HG02870 (cell line): ENCODE data around the gene CYB5D1.

Experiments
- ATAC-seq: cut with Tn5 transposase; IDR thresholded peaks from one replicate; pipeline ENCODE4 v1.9.1; 2021; ENCODE audit warnings: mild to moderate bottlenecking, moderate library complexity; ENCODE audit not compliant: unreplicated experiment

The CYB5D1 gene

GRCh38 chr17:7833795-7834541 lies 23.8 kb upstream of the CYB5D1 start, which contains the start of gene KDM6B:
Gene KDM6B, plus strand, starts transcription at chr17:7834217. Its CDS starts 11,338 bp downstream, at chr17:7845555.
- ATAC-seq, result peak; percentile 57

- ATAC-seq, result no peak
These were observed 23.3 kb upstream of the CYB5D1 start for GRCh38 chr17:7834542-7834956.

GRCh38 chr17:7834957-7835813 lies 22.6 kb upstream of the CYB5D1 start:
- peak; percentile 39 for ATAC-seq

GRCh38 chr17:7835814-7836595 lies 21.8 kb upstream of the CYB5D1 start:
- ATAC-seq, result peak; percentile 18

GRCh38 chr17:7836596-7837407 lies 21.0 kb upstream of the CYB5D1 start:
- no peak for ATAC-seq

GRCh38 chr17:7837408-7838088 lies 20.3 kb upstream of the CYB5D1 start:
- ATAC-seq, result no peak

- no peak for ATAC-seq
These were observed 19.4 kb upstream of the CYB5D1 start for GRCh38 chr17:7838090-7839075.

- ATAC-seq, result no peak
These were observed 18.5 kb upstream of the CYB5D1 start for GRCh38 chr17:7839190-7839875.

- ATAC-seq, result no peak
These were observed 17.9 kb upstream of the CYB5D1 start for GRCh38 chr17:7839876-7840261.

GRCh38 chr17:7840441-7840840 lies 17.4 kb upstream of the CYB5D1 start:
- no peak for ATAC-seq

- no peak for ATAC-seq
These were observed 16.9 kb upstream of the CYB5D1 start for GRCh38 chr17:7840875-7841274.

GRCh38 chr17:7841396-7841914 lies 16.3 kb upstream of the CYB5D1 start:
- no peak for ATAC-seq

GRCh38 chr17:7841915-7842379 lies 15.9 kb upstream of the CYB5D1 start:
- ATAC-seq, result peak; percentile 20

GRCh38 chr17:7842380-7843256 lies 15.2 kb upstream of the CYB5D1 start:
- peak; percentile 29 for ATAC-seq

GRCh38 chr17:7843257-7843535 lies 14.6 kb upstream of the CYB5D1 start:
- ATAC-seq, result no peak

GRCh38 chr17:7843536-7844291 lies 14.1 kb upstream of the CYB5D1 start:
- ATAC-seq, result peak; percentile 29
